GM06990 (cell line): ENCODE results near the gene PTPN21.
"Not testable (repeated sequence)": the region's sequence is repeated elsewhere in the genome, so short reads cannot be mapped to it uniquely, and the experiment has no call there.

ENCODE experiments used
- DNase-seq: peaks from one replicate; pipeline ENCODE4 v3.0.0-alpha.2; 2011; ENCODE audit not compliant: insufficient read length; ENCODE audit errors: extremely low read depth
- H3K27me3 ChIP-seq: replicated peaks from 2 replicates; pipeline ENCODE4 v1.6.0; 2011; ENCODE audit warnings: low read length; ENCODE audit not compliant: control insufficient read depth, insufficient read depth
- H3K36me3 ChIP-seq: 2 replicates; pipeline ENCODE4 v1.5.1; 2011; ENCODE audit warnings: low read length; ENCODE audit not compliant: control insufficient read depth, insufficient read depth
- H3K4me3 ChIP-seq: replicated peaks from 2 replicates; pipeline ENCODE4 v1.5.1; 2011; ENCODE audit warnings: low read depth, mild to moderate bottlenecking, control low read depth, low read length
- CTCF ChIP-seq: IDR thresholded peaks from 2 replicates; pipeline ENCODE4 v1.5.1; 2011; ENCODE audit warnings: low read length, control low read depth, mild to moderate bottlenecking, inconsistent platforms; ENCODE audit not compliant: insufficient read depth, poor library complexity, severe bottlenecking

Gene PTPN21

GRCh38 chr14:88542857-88543795 is 11.7 kb downstream of the PTPN21 start:
- TF ChIP-seq CTCF, result no peak
- H3K27me3 ChIP-seq, result no peaks in the 10 kb centered on the region
- DNase-seq, result no peak
- no peak overlapping the region for H3K4me3 ChIP-seq
- no peaks in the 10 kb centered on the region for H3K36me3 ChIP-seq

- Histone ChIP-seq H3K4me3 (no peak overlapping the region), H3K36me3 (no peaks in the 10 kb centered on the region), H3K27me3 (no peaks in the 10 kb centered on the region)
- DNase-seq, result no peak
- no peak for TF ChIP-seq CTCF
These were observed 13.5 kb downstream of the PTPN21 start for GRCh38 chr14:88541324-88541723.

- no peak for TF ChIP-seq CTCF
- no peak overlapping the region for H3K4me3 ChIP-seq
- H3K36me3 ChIP-seq, result no peaks in the 10 kb centered on the region
- H3K27me3 ChIP-seq, result no peaks in the 10 kb centered on the region
- DNase-seq, result no peak
These were observed 19.0 kb downstream of the PTPN21 start for GRCh38 chr14:88535813-88536212.

- no peak for TF ChIP-seq CTCF
- H3K4me3 ChIP-seq, result no peak overlapping the region
- no peak for DNase-seq
- no peaks in the 10 kb centered on the region for H3K36me3 ChIP-seq
- no peaks in the 10 kb centered on the region for H3K27me3 ChIP-seq
These were observed 19.7 kb downstream of the PTPN21 start for GRCh38 chr14:88535149-88535548.

- H3K4me3 ChIP-seq, result no peak overlapping the region
- H3K27me3 ChIP-seq, result no peaks in the 10 kb centered on the region
- DNase-seq, result no peak
- no peaks in the 10 kb centered on the region for H3K36me3 ChIP-seq
- TF ChIP-seq CTCF, result no peak
These were observed 21.7 kb downstream of the PTPN21 start for GRCh38 chr14:88533064-88533602.

GRCh38 chr14:88529889-88530288 is 24.9 kb downstream of the PTPN21 start:
- not testable (repeated sequence) for H3K27me3 ChIP-seq, H3K4me3 ChIP-seq, H3K36me3 ChIP-seq, DNase-seq
